ENCODE results near the gene CTNNA1.
A peak's percentile ranks its signal among the peaks of the same experiment; 100 is the strongest.

The CTNNA1 gene

GRCh38 chr5:138932171-138932810 is 179.1 kb downstream of the CTNNA1 start:
- no peak for DNase-seq (ENCODE audit: insufficient read length, low spot score)
- TF ChIP-seq, protein P1, sequence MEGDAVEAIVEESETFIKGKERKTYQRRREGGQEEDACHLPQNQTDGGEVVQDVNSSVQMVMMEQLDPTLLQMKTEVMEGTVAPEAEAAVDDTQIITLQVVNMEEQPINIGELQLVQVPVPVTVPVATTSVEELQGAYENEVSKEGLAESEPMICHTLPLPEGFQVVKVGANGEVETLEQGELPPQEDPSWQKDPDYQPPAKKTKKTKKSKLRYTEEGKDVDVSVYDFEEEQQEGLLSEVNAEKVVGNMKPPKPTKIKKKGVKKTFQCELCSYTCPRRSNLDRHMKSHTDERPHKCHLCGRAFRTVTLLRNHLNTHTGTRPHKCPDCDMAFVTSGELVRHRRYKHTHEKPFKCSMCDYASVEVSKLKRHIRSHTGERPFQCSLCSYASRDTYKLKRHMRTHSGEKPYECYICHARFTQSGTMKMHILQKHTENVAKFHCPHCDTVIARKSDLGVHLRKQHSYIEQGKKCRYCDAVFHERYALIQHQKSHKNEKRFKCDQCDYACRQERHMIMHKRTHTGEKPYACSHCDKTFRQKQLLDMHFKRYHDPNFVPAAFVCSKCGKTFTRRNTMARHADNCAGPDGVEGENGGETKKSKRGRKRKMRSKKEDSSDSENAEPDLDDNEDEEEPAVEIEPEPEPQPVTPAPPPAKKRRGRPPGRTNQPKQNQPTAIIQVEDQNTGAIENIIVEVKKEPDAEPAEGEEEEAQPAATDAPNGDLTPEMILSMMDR (IDR thresholded peaks at IDR 0.05; ENCODE audit: insufficient read depth, missing control alignments): peak; percentile 12
- no peak for FAIRE-seq

- TF ChIP-seq, protein P1 (IDR thresholded peaks at IDR 0.05; ENCODE audit: insufficient read depth, missing control alignments): no peak
- FAIRE-seq: no peak
- DNase-seq (ENCODE audit: insufficient read length, low spot score): no peak
Measured at GRCh38 chr5:138933522-138934290, 180.5 kb downstream of the CTNNA1 start.

DNA sequence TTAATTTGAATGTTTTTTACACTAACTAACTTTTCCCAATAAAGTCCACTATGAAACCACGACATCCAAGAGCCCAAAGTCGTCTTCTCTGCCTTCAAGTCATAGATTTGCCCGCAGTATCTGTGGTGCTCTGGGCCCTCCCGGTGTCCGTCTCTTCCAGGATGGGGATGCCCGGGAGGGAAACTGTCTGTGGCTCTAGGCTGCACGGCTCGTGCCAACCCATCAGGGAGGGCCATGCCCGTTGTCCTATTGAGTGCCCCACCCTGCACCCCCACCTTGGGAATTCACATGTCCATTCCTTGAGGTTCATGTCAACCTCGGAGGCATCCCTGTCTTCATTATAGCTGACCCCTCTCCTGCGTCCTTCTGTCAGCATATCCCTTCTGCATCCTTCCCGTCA is 181.7 kb downstream of the CTNNA1 start:
- DNase-seq (ENCODE audit: insufficient read length, low spot score) (no peak), FAIRE-seq (no peak)
- TF ChIP-seq, protein P1 (IDR thresholded peaks at IDR 0.05; ENCODE audit: insufficient read depth, missing control alignments): no peak

DNA sequence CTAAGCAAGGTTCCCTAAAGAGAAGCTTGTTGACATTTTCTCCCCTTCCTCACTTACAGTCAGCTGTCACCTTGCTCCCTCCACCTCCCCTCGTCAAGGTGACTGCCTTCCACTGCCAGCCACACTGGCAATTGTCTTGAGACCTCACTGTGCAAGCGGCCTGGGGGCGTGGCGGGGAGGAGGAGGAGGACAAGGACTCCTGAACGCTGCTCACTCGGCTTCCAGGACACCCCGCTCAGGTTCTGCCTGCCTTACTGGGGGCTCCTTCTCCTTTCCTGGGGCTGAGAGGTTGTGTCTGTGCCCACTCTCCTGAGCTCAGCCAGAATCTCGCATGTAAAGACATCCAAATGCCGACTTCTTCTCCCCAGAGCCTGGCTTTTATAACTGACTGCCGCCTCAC is 182.2 kb downstream of the CTNNA1 start:
- DNase-seq (ENCODE audit: insufficient read length, low spot score): no peak
- no peak for FAIRE-seq

GRCh38 chr5:138936225-138936967 is 183.2 kb downstream of the CTNNA1 start:
- FAIRE-seq: no peak
- no peak for DNase-seq (ENCODE audit: insufficient read length, low spot score)
- TF ChIP-seq, protein P1 (IDR thresholded peaks at IDR 0.05; ENCODE audit: insufficient read depth, missing control alignments): no peak

More for the DNA sequence above, 182.2 kb downstream of the CTNNA1 start:
- TF ChIP-seq, protein P1 (IDR thresholded peaks at IDR 0.05; ENCODE audit: insufficient read depth, missing control alignments): no peak

DNA sequence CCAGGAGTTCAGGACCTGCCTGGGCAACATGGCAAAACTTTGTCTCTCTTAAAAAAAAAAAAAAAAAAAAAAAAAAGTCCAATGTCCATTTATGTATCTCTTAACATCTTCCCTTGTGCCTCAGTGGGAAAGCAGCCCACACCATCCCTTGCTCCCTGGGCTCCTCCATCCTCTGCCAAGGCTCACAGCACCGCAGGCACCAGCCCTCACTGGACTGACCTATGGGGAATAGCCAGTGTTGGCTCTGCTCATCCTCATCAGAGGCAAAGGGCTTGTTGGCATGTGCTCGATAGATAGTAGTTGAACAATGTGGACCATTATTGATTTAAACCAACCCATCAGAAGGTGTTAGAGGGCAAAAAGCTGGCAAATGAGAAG is 183.7 kb downstream of the CTNNA1 start:
- DNase-seq (ENCODE audit: insufficient read length, low spot score) (no peak), FAIRE-seq (no peak)
- TF ChIP-seq, protein P1 (IDR thresholded peaks at IDR 0.05; ENCODE audit: insufficient read depth, missing control alignments): no peak

Data from D721Med (cell line).